Activated naive CD4-positive, alpha-beta T cell treated with anti-CD3 and anti-CD28 coated beads for 36 hours (primary cell): Measurements from ENCODE around the gene ERBIN. TPM values are rescaled to one million over a fixed set of nuclear protein-coding genes. Genes with fewer than 3 reads are reported as not detected.
"Not testable (repeated sequence)": the region's sequence is repeated elsewhere in the genome, so short reads cannot be mapped to it uniquely, and the experiment has no call there.

Experiments used
- CTCF ChIA-PET: fragments of 350-600 bp; sonication (Branson Sonifier 250); formaldehyde crosslinking; loops from one replicate; lab custom pipeline; 2021; ENCODE audit warnings: antibody characterized with exemption; lab: Charles Lee
- DNase-seq: peaks from one replicate; pipeline ENCODE4 v3.0.0-alpha.2; 2020
- H3K27ac Mint-ChIP-seq: one replicate; pipeline ENCODE4 v1.8.0; 2021; ENCODE audit warnings: mild to moderate bottlenecking, mixed read lengths
- H3K27me3 Mint-ChIP-seq: one replicate; pipeline ENCODE4 v1.8.0; 2021; ENCODE audit warnings: low read depth, mixed read lengths
- H3K36me3 Mint-ChIP-seq: one replicate; pipeline ENCODE4 v1.8.0; 2021; ENCODE audit warnings: low read depth, mixed read lengths
- H3K4me1 Mint-ChIP-seq: one replicate; pipeline ENCODE4 v1.8.0; 2021; ENCODE audit warnings: low read depth, mixed read lengths
- H3K4me3 Mint-ChIP-seq: one replicate; pipeline ENCODE4 v1.8.0; 2021; ENCODE audit warnings: mild to moderate bottlenecking, moderate library complexity, mixed read lengths
- H3K9me3 Mint-ChIP-seq: one replicate; pipeline ENCODE4 v1.8.0; 2021; ENCODE audit warnings: mixed read lengths
- intact Hi-C: fragments of 100-400 bp; cut with micrococcal nuclease; formaldehyde crosslinking; loops from one replicate; pipeline ENCODE4 v1.15.1; 2023
- total RNA-seq, 2 experiments: library from RNA; stranded (reverse); gene quantifications; one replicate each; pipeline ENCODE4 v1.2.3, GENCODE V29; 2021

Gene ERBIN
- total RNA-seq, 2 experiments from 2014 or later = 41.9 to 42.2 TPM

GRCh38 chr5:65943771-65944170, 17.4 kb downstream of the ERBIN start:
- no peaks in the 10 kb centered on the region for H3K9me3 Mint-ChIP-seq
- intact Hi-C loops = no loop called here
- peaks cover 42% of the 10 kb centered on the region for H3K4me1 Mint-ChIP-seq
- no peak for DNase-seq
- H3K27ac Mint-ChIP-seq = no peak overlapping the region
- H3K36me3 Mint-ChIP-seq = peaks cover 21% of the 10 kb centered on the region
- no peaks in the 10 kb centered on the region for H3K27me3 Mint-ChIP-seq
- no peak overlapping the region for H3K4me3 Mint-ChIP-seq
- CTCF ChIA-PET = interaction anchor here (0.6 to 1.0 kb wide), 2 partner anchors 16 to 222 kb away, joined by 3 to 4 read pairs; partner anchors contain the start of genes NLN and SGTB

- CTCF ChIA-PET = interaction anchor here (0.6 kb wide), 1 partner anchor 1175 kb away, joined by 4 read pairs; no protein-coding TSS in a partner anchor
These were observed 19.9 kb downstream of the ERBIN start for GRCh38 chr5:65946198-65946745.

GRCh38 chr5:65948115-65948747, 21.9 kb downstream of the ERBIN start:
- intact Hi-C loops = no loop called here
- peaks cover 62% of the 10 kb centered on the region for H3K4me1 Mint-ChIP-seq
- no peak overlapping the region for H3K4me3 Mint-ChIP-seq
- peaks cover 12% of the 10 kb centered on the region for H3K36me3 Mint-ChIP-seq
- DNase-seq = no peak
- CTCF ChIA-PET = interaction anchor here (0.6 to 1.1 kb wide), 4 partner anchors 11 to 24 kb away, joined by 3 to 4 read pairs (median 3); no protein-coding TSS in a partner anchor
- no peak overlapping the region for H3K27ac Mint-ChIP-seq
- no peaks in the 10 kb centered on the region for H3K9me3 Mint-ChIP-seq
- H3K27me3 Mint-ChIP-seq = no peaks in the 10 kb centered on the region

More at GRCh38 chr5:65946198-65946745, 19.9 kb downstream of the ERBIN start:
- no peak for DNase-seq
- H3K27ac Mint-ChIP-seq = no peak overlapping the region
- H3K27me3 Mint-ChIP-seq = no peaks in the 10 kb centered on the region
- H3K9me3 Mint-ChIP-seq = no peaks in the 10 kb centered on the region
- intact Hi-C loops = no loop called here
- H3K36me3 Mint-ChIP-seq = peaks cover 14% of the 10 kb centered on the region
- peaks cover 59% of the 10 kb centered on the region for H3K4me1 Mint-ChIP-seq
- H3K4me3 Mint-ChIP-seq = no peak overlapping the region

- H3K9me3 Mint-ChIP-seq = no peaks in the 10 kb centered on the region
- no peak for DNase-seq
- no peak overlapping the region for H3K27ac Mint-ChIP-seq
- CTCF ChIA-PET = interaction anchor here (0.6 to 1.0 kb wide), 2 partner anchors 10 to 259 kb away, joined by 3 to 4 read pairs; no protein-coding TSS in a partner anchor
- H3K27me3 Mint-ChIP-seq = no peaks in the 10 kb centered on the region
- H3K4me1 Mint-ChIP-seq = peaks cover 64% of the 10 kb centered on the region
- H3K36me3 Mint-ChIP-seq = peaks cover 6% of the 10 kb centered on the region
- intact Hi-C loops = no loop called here
- H3K4me3 Mint-ChIP-seq = no peak overlapping the region
These were observed 25.0 kb downstream of the ERBIN start for GRCh38 chr5:65951330-65951729.

GRCh38 chr5:65952259-65952658, 25.9 kb downstream of the ERBIN start:
- CTCF ChIA-PET = interaction anchor here (0.8 to 1.0 kb wide), 3 partner anchors 9 to 110 kb away, joined by 3 to 4 read pairs (median 3); no protein-coding TSS in a partner anchor
- H3K9me3 Mint-ChIP-seq = peaks cover 1% of the 10 kb centered on the region

GRCh38 chr5:65954200-65954599, 27.8 kb downstream of the ERBIN start:
- Mint-ChIP-seq H3K27me3 (no peaks in the 10 kb centered on the region), H3K4me1 (peaks cover 60% of the 10 kb centered on the region), H3K27ac (no peak overlapping the region), H3K36me3 (peaks cover 8% of the 10 kb centered on the region), H3K9me3 (peaks cover 3% of the 10 kb centered on the region), H3K4me3 (no peak overlapping the region)
- intact Hi-C loops = no loop called here
- CTCF ChIA-PET = no interaction called here
- no peak for DNase-seq

More at GRCh38 chr5:65952259-65952658, 25.9 kb downstream of the ERBIN start:
- H3K36me3 Mint-ChIP-seq = peaks cover 3% of the 10 kb centered on the region
- DNase-seq = no peak
- no peaks in the 10 kb centered on the region for H3K27me3 Mint-ChIP-seq
- peaks cover 60% of the 10 kb centered on the region for H3K4me1 Mint-ChIP-seq
- H3K27ac Mint-ChIP-seq = no peak overlapping the region
- intact Hi-C loops = no loop called here
- H3K4me3 Mint-ChIP-seq = no peak overlapping the region

- Mint-ChIP-seq H3K27ac (no peak overlapping the region), H3K4me3 (no peak overlapping the region), H3K27me3 (no peaks in the 10 kb centered on the region), H3K36me3 (peaks cover 8% of the 10 kb centered on the region), H3K9me3 (peaks cover 3% of the 10 kb centered on the region), H3K4me1 (peaks cover 61% of the 10 kb centered on the region)
- no peak for DNase-seq
- intact Hi-C loops = no loop called here
- CTCF ChIA-PET = no interaction called here
These were observed 29.4 kb downstream of the ERBIN start for GRCh38 chr5:65955746-65956145.

- H3K4me3 Mint-ChIP-seq, DNase-seq, H3K27me3 Mint-ChIP-seq, H3K36me3 Mint-ChIP-seq, intact Hi-C loops, H3K9me3 Mint-ChIP-seq, H3K27ac Mint-ChIP-seq, CTCF ChIA-PET: not testable (repeated sequence)
- H3K4me1 Mint-ChIP-seq = peaks cover 69% of the 10 kb centered on the region
These were observed 31.3 kb downstream of the ERBIN start for GRCh38 chr5:65957703-65958102.

GRCh38 chr5:65961633-65962032, 35.3 kb downstream of the ERBIN start:
- peak; percentile 27 for DNase-seq
- Mint-ChIP-seq H3K9me3 (peaks cover 3% of the 10 kb centered on the region), H3K36me3 (peaks cover 7% of the 10 kb centered on the region), H3K4me1 (peaks cover 61% of the 10 kb centered on the region), H3K4me3 (no peak overlapping the region), H3K27ac (no peak overlapping the region), H3K27me3 (no peaks in the 10 kb centered on the region)
- intact Hi-C loops = loop anchor here (1.0 to 2.0 kb wide), 2 partner anchors 33 to 41 kb away; no protein-coding TSS in a partner anchor
- CTCF ChIA-PET = interaction anchor here (0.9 kb wide), 1 partner anchor 10 kb away, joined by 4 read pairs; no protein-coding TSS in a partner anchor

GRCh38 chr5:65967288-65968066, 41.1 kb downstream of the ERBIN start:
- H3K27me3 Mint-ChIP-seq = no peaks in the 10 kb centered on the region
- H3K9me3 Mint-ChIP-seq = no peaks in the 10 kb centered on the region
- DNase-seq = no peak
- intact Hi-C loops = no loop called here
- H3K27ac Mint-ChIP-seq = peak overlapping the region; percentile 24
- H3K36me3 Mint-ChIP-seq = peaks cover 1% of the 10 kb centered on the region
- CTCF ChIA-PET = interaction anchor here (0.6 kb wide), 1 partner anchor 183 kb away, joined by 3 read pairs; no protein-coding TSS in a partner anchor
- H3K4me3 Mint-ChIP-seq = no peak overlapping the region
- peaks cover 69% of the 10 kb centered on the region for H3K4me1 Mint-ChIP-seq

- Mint-ChIP-seq H3K9me3 (peaks cover 2% of the 10 kb centered on the region), H3K4me1 (peaks cover 63% of the 10 kb centered on the region), H3K4me3 (peak overlapping the region; percentile 20), H3K36me3 (peaks cover 3% of the 10 kb centered on the region), H3K27ac (peak overlapping the region; percentile 7), H3K27me3 (no peaks in the 10 kb centered on the region)
- DNase-seq = no peak
- CTCF ChIA-PET = interaction anchor here (0.7 kb wide), 1 partner anchor 44 kb away, joined by 3 read pairs; no protein-coding TSS in a partner anchor
- intact Hi-C loops = loop anchor here (2.0 kb wide), 1 partner anchor 45 kb away; no protein-coding TSS in a partner anchor
These were observed 43.4 kb downstream of the ERBIN start for GRCh38 chr5:65969539-65970393.
